ENCODE data around the gene SERPINB5.

SERPINB5 gene

DNA sequence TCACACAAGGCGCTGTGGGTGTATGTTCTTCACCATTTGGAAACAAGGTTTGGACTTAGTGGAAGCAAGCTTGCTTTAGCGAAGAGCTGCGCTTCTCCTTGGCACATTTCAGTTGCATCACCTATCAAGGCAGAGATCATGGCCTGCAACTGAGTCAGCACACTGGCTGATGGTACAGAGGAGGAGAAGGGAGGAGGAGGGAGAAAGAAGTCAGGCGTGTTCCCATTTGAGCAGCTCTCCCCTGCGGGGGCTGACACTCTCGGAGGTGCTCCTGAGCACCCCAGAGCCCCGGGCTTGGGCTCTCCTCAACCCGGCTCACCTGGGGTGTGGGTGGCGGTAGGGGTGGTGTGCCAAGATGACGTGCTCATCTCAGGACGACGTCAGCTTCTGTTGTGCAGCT is 6.0 kb upstream of the SERPINB5 start:
- ATAC-seq, result no peak

DNA sequence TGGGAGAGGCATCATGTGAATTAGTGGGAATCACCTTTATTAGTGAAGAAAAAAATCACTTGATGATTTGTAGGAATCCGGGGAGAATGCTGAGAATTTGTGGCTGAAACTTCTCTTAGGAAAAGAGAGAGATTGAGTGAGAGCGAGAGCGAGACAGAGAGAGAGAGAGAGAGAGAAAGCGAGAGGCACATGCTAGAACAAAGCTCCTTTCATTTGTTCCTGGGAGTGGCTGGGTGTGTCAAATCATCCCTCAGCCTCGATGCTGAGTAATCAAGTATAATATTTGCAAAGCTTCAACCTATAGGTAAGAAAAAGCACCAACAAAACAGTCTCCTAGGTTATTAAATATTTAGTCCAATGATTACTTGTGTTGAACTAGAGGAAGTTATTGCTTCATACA is 4.4 kb upstream of the SERPINB5 start:
- no peak for ATAC-seq

DNA sequence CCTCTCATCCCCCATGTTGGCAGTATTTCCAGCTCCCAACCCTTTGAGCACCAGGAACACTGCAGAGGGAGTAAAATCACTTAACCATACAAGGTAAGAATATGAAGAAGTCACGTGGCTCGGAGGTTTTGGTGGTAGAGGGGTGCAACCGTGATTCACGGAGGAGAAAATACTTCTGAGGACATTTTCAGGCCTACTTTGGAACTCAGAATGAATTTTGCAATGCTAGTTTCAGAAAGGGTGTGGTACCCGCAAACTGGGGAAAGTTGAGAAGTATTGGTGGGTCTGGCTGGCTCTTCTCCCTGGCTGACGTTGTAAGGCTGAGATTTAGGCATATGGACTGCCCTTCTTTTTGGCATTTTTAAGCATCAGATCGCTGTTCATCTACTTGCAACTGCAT is 442 bp downstream of the SERPINB5 start:
- no peak for ATAC-seq

DNA sequence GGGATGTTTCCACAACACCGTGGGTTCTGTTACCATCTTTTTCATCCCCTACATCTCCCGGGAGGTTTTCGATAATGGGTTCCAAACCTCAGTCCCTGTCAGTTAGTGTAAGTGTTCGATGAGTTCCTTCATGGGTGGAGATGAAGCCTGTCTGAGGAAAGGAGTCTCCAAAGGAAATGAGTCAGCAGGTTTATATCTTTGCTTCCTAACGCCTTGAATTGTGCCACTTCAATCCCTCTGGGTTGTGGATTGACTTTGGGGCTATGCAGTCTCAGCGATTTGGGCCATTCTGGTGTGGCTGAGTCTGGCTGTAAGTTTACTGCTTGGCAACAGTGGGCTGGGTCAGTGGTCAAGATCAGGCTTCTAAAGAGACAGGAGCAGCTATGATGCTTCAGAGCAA is 1.2 kb downstream of the SERPINB5 start:
- ATAC-seq, result no peak

DNA sequence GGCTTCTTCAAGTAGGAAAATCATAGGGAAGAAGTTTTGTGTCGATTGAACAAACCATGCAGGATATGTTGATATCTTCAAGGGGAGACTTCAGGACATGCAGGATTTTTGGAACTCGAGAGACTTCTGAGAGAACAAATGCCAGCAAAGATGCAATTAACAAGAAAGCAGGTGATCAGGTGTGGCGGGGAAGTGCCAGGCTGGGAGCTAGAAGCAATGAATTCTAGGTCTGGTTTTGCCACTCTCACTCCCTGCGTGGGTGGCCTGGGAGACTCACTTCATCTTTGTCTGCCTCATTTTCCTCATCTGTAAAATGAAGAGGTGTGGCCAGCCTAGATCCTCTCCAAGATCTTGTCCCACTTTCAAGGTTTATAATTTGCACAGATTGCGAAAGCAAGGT is 3.1 kb downstream of the SERPINB5 start:
- ATAC-seq, result no peak

DNA sequence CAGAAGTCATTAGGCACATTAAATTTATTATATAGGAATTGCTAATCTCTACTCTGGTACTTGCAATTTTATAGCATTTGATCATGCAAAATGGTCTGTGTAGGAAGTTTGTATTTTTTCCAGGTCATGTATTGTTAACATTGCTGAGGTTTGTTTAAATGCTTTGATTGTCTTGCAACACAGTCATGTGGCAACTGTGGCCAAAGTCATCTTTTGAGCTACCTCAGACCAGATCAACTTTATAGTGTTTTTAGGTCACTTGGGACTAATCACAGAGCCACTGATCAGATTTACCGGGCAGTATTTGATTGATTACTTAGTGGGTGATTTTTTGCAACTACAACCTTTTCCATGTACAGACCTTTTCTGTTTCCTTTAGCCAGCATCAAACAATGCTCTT is 3.7 kb downstream of the SERPINB5 start:
- no peak for ATAC-seq

DNA sequence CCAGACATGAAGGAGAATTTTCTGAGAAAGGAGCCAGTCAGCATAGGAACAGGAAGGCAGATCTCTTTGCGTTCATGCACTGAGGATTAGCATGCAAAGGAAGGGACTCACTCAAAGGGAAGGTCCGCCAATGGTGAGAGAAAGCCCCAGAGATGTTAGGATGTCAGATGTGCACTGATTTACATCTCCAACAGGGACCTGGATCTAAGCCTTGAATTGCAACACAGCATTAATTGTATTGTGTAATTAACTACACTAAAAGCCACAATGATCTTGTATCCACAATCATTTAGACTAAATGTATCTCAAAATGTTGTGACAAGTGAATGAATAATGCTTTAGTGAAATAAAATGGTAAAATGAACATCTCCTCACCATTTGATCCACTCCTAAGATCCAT is 4.2 kb downstream of the SERPINB5 start:
- ATAC-seq, result no peak

DNA sequence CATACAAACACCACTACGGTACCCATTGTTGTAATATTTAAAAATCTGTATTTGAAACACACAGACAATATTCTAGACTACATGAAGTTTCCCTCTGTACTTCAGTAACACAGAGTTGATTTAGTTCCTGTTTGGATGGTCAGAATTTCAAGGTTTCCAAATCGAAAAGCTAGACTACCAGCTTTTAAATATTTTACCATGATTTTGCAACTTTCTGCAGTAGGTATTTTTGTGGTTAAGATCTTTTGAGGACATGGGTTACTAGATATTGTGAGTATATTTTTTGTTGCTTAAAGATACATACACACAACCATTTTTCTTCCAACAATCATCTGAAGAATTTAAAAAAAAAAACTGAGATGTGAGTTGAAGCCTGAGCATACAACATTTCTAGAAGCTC is 10.9 kb downstream of the SERPINB5 start:
- ATAC-seq, result no peak

DNA sequence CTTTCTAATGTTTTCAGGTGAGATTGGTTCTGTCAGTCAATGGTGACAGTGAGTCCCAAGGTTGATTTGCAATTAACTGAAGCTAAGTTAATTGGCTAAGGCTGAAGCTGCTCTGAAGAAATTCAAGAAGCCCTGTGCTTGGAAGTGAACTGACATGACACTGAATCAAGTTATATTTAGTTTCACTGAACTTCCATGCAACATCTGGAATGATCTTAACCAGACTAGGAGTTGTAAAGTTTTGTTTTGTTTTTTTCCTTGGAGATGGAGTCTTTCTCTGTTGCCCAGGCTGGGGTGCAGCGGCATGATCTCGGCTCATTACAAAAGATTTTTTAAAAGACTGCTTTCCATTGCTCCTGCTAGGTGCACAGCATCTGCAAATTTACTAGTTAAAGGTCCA is 11.4 kb downstream of the SERPINB5 start:
- ATAC-seq, result no peak

DNA sequence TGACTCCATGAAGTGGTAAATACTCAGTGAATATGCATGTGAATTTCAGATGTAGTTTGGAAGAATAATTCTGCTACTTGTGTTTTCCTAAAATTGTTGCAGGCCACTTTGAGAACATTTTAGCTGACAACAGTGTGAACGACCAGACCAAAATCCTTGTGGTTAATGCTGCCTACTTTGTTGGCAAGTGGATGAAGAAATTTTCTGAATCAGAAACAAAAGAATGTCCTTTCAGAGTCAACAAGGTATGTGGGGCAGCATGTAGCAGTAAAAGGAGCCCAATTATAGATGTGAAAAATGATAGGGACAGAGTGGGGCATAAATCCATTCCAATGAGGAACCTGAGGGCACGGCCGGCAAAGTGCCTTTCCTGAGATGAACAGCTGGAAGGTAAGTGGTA is 16.1 kb downstream of the SERPINB5 start:
- no peak for ATAC-seq

DNA sequence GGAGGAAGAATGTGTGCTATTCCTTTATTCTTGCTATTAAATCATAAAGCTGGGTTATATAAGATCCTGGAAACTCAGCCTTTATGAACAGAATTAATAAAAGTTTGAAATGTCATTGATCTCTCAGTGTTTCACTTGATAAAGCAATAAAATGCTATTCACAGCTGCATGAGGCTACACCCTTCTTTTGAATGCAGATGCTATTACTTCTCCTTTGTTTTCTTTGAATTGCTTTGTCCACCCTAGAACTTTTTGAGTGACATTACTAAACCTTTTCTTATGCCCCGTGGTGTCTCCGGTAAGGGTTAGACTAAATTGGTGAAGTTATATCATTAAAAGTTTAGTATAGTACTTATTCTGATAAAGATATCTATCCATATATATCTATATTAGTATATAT is 18.9 kb downstream of the SERPINB5 start:
- ATAC-seq, result no peak

DNA sequence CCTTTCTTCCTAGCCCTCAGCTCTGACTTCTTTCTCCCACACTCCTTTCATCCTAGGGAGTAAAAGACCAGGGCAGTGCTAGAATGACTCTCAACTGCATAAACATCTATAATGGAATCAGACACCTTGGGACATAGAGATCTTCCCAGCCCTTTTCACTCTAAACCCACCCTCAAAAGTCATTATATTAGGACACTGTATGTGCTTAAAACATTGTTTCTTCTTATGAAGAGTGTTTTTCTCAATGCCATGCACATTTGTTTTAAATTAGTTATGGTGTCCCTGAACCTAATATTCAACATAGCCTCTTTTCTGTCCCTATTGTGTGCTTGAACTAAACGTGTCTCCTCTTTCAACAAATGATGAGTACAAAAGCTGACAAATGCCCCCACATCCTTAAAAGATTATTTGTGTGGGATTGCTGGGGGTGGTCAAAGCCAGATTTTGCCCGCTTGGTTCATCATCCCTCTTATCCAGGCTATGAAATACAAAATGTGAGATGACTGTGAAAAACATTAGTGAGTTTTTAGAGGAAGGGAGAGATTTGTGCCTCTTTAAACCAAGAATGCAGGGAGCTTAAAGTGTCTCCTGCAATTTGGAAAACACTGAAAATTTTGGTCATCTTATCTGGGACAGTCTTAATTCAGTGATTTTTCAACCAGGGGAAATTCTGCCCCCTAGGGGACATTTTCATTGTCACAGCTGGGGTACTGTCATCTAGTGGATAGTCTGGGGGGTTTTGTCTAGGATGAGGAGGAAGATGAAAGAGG is 29.0 kb downstream of the SERPINB5 start:
- ATAC-seq, result no peak

DNA sequence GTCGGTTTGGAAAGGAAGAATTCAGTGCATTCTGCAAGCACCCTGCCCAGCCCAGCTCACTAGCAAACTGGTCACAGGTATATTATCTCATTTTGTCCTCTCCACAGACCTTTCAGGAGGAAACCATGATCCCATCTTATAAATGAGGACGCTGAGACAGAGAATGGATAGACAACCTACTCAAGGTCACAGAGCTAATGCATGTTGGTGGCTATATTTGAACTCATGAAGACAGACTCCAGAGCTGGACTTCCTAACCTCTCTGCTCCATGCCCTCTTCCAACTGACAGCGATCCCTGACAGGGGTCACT is 29.5 kb downstream of the SERPINB5 start:
- ATAC-seq, result no peak

DNA sequence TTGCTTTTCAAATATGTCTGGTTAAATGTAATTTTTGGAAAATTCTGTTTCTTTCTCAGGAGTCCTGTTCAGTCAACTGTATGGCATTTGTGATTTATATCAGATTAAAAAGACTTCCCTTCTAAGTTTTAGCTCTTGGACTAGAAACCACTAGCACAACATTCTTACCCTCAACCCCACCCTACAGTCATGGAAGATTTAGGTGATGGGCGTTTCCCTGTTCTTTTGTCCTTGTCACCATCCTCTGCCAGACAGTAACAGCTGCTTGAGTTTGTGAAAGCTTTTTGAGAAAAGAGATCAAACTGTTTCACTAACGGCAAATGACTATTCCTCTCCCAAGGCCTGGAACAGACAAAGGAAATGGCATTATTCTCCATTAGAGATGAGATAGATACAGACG is 31.8 kb downstream of the SERPINB5 start:
- ATAC-seq, result no peak

DNA sequence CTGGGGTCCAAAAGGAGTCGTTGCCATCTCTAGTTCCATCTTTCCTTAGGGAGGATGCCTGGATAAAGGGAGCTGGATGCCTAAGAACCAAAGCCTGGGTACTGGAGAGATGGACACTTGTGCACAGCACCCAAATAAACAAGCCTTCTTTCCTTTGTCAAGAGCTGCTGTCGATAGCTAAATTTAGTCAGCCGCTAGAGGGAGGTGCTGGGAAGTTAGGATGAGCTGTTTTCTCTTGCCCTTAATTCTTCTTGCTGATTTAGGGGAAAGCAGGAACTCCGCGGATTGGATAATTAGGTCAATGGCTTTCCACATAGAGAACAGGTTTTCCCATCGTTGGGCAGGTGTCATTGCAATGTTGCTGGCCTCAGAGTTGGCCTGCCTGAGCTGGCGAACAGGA is 34.5 kb downstream of the SERPINB5 start:
- no peak for ATAC-seq

DNA sequence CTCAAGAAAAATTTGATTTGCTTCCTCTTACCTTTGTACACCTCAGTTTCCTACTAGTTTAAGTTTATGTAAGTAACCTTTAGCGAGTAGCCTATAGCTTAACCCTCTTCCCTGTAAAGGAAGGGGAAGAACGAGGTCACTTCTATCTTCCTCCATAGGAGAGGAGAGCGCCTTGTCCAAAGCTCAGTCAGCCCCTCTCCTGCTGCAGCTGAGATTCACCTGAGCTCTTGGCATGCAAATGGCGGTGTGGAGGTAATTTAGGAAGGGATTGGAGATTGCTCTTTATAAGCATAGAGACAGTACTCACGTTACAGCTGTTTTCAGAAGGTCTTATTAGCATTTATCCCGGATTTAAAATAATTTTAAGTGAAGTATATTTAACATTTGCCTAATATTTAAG is 37.6 kb downstream of the SERPINB5 start:
- ATAC-seq, result no peak

DNA sequence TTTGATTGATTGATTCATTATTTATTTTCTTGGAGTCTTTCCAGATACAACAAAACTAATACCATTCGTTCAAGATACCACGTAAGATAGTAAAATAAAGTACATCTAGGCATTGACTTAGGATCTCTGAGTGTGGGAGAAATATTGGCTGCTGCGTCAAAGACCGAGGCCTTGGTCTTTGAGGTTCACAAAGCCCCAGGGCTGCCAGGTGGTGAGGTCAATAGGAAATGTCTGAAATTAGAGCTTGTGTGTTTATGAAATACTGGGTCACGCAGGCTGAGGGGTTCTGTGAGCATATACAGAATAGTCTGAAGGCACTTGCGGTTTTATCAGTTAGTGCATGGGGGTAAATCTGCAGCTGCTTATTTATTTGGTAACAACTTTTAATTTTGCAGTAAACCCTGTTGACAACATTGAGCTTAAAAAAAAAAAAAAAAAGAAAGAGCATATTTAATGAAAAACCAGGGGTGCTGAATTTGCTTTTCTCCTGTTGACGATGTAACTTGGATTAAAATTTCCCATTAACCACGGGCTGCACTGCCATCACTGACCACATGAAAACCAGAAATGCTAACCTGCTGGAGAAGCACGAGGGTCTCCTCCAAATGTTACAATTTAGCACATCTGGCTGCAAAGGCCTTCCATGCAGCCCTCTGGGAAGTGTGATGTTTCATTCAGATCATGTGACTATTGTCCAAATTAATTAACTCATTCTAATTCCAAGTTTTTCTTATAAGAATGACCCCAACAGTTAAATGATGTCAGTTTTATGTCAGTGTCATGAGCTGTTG is 38.3 kb downstream of the SERPINB5 start:
- ATAC-seq, result no peak

DNA sequence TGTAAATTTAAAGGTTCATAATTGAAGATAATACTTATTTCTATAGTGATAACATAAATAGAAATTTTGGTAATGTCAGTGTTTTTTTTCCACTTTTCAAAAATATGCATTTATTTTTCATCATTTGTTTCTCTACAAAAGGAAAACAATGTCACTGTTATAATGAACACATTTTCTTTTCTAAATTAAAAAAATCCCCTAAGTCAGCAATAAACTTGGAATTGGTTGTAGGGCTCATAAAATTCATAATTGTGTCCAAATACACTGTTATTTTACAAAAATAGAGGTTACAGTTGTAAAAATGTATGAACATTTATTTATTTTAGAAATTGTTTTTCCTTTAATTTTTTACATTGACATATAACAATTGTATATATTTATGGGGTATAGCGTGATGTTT is 39.0 kb downstream of the SERPINB5 start:
- no peak for ATAC-seq

DNA sequence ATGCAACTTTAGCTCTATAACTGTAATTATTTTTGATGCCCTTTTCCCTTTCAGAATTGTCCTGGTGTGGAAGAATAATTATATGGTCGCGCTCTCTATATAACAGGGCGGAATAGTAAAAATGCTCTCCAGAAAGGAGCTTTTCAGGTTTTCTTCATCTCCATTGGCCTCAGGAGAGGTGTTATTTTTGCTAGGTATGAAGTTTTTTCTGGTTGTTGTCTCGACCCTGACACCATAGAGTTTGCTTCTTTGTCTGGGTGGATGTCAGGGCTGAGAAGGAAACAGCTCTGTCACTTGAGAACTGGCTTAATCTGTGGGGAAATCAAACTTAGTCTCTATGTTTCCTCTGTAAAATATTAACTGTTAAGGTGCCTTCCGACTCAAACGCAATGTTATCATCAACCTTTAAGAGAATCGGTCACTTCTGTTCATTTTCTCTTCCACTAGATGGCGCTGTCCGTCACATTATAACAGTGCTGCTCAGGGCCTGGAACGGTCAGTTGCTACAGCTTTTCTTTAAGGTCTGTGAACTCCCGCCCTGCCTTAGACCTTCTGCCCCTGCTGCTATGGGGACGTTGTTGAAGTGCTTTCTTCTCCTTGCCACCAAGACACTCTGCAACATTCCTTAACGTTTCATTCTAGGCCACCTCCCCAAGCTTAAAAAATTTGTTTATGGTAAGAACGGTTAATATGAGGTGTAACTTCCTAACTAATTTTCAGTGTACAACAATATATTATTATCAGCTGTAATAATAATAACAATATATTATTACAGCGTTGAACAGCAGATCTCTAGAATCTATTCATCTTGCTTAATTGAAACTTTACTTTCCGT is 41.6 kb downstream of the SERPINB5 start:
- peak; percentile 58 to 66 for ATAC-seq

DNA sequence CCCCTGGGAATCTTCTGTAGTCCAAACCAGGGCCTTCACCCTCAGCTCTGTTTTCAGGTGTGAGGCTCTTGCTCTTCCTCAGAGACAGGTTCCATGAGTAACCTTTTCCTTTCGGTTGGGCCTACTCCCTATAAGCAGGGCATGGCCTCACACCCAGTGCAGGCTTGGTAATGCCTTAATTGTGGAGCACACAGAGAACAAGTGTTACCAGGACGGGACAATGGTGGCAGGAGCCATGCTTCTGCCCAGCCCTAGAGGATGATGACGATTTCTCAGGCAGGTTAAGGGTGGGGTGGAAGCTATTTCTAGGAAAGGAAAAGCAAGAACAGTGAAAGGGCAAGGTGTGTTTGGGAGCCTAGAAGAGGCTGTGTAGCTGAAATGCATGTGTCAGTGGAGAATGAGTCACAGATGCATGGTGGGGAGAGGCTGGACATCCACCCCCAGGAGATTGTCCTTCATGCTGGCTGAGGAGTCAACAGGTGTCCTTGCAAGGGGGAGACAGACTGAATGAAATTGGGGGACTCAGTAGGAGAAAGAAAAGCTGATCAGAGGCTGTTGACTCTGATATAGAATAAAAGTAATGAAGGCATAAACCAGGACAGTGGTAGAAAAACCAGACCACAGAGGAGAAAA is 43.4 kb downstream of the SERPINB5 start:
- no peak for ATAC-seq

DNA sequence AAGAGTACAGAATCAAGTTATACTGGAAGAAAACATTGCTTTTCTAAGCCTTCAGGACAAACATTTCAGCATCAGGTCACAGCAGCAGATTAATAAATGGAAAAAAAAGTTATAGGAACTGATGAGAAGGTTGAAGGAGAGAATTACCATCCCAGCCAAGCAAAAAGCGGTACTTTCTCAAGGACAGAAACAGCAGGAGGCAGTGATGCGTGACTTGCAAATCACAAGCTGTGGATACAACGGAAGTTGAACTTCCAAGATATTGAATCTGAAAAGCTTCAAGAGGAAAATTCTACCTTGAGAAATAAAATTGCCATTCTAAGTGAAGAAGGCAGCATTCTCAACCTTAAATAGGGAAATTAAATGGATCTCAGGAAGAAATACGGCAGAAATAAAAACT is 46.9 kb downstream of the SERPINB5 start:
- ATAC-seq, result no peak

DNA sequence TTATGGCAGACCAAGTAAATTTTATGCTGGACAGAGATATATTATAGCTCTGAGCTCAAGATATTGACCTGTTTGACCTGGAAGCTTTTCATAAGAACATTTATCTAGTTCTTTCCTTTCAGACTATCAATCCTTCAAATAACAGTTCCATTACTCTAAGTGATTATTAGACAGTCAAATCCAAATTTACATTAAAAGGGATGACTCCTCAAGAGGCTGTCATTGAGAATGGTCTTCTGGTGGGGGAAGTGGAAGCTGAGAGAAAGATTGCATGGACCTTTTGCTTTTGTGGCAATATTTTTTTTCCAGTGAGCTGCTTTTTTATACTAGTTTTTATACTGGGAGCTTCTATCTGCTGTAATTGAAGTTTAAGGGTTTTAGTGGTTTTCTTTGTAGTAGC is 50.5 kb downstream of the SERPINB5 start:
- ATAC-seq, result no peak

DNA sequence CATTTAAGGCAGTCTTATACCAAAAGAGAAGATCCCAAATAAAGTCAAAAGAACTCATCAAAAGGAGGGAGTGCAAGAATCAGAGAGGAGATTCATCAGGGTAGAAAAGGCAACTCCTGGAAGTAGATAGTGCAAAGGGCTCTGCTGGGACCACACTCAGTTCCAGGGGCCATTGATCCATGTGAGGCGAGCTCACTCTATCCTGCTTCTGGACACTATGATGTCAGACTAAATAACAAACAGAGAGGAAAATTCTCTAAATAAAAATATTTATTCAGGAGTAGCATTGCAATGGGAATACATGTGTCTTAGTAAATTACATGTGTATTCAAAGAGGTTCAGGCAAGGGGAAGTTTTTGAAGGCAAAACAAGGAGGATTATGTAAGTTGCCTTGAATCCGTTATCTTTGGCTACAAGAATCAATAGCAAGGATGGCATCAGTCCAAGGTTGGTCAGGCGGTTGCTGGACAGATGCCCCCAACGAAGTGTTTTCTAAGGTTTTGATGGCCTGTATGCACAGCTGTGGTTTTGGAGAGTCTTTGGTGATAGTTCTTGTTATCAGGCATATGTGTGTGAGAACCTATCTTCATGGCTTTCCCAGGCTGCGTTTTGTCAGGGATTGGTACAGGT is 52.2 kb downstream of the SERPINB5 start:
- ATAC-seq, result no peak
